NCI-H2227 (cell line): ENCODE measurements around the gene GALK1.
"Not testable (repeated sequence)": the region's sequence is repeated elsewhere in the genome, so short reads cannot be mapped to it uniquely, and the experiment has no call there.

ENCODE experiments used
- DNase-seq: peaks from one replicate; lab custom pipeline; 2025; ENCODE audit not compliant: unreplicated experiment; lab: John Stamatoyannopoulos, UW

The GALK1 gene

DNA sequence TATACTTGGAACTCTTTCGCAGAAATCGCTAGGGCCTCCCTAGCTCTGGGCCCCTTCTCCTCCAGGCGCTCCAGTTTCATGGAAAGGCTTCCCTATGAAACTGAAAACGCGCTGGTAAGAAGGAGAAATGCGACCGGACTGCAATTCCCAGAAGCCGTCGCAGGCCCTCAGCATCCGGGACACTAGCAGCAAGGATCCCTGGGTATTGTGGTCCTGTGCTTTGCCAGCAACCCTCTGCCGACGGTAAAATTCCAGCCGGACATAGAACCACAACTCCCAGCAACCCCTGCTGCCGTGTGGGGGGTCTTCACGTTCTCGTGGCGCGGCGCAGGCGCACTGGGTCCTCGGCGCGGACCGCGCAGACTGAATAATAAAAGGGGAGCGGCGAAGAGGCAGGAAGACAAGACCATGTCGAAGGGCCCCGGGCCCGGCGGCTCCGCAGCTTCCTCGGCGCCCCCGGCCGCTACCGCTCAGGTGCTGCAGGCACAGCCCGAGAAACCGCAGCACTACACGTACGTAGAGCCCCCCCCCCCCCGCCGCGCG, 19.6 kb upstream of the GALK1 start, which contains the start of gene UNK:
UNK (plus strand) TSS at position 334 of the 543 bp plus-strand sequence; CDS start at position 409, 75 bp downstream.
- peak; percentile 99 for DNase-seq

DNA sequence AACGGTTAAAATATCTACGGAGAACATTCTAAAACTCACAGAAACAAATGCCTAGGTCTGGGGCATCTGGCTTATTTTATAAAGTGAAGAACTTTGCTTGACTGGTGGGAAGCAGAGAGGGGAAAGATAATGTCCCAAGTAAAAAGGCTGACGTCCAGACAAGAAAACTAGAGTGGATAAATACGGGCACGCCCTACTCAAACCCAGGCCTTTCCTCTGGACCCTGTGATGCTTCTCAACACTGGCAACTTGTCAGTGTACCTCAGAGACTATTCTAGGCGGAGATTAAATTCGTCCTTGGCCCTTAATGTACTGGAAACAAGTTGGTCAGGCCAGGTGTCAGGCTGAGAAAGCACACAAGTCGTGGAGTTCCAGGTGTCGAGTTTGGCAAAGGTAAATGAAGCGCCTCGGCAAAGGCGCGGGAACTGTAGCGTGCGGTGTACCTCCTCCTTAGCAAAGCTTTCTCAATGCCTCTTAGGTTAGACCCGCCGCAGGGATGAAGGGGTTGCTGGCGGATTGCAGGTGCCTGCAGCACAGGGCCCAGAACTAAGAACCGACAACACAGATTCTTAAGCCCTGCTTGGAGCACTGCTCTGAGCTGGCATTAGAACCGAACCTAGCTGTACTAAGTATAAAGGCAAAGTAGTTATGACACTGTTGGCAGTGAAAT, 18.9 kb upstream of the GALK1 start:
- DNase-seq: peak; percentile 65

- peak; percentile 62 for DNase-seq
Measured at GRCh38 chr17:75783069-75783783, 18.2 kb upstream of the GALK1 start.

DNA sequence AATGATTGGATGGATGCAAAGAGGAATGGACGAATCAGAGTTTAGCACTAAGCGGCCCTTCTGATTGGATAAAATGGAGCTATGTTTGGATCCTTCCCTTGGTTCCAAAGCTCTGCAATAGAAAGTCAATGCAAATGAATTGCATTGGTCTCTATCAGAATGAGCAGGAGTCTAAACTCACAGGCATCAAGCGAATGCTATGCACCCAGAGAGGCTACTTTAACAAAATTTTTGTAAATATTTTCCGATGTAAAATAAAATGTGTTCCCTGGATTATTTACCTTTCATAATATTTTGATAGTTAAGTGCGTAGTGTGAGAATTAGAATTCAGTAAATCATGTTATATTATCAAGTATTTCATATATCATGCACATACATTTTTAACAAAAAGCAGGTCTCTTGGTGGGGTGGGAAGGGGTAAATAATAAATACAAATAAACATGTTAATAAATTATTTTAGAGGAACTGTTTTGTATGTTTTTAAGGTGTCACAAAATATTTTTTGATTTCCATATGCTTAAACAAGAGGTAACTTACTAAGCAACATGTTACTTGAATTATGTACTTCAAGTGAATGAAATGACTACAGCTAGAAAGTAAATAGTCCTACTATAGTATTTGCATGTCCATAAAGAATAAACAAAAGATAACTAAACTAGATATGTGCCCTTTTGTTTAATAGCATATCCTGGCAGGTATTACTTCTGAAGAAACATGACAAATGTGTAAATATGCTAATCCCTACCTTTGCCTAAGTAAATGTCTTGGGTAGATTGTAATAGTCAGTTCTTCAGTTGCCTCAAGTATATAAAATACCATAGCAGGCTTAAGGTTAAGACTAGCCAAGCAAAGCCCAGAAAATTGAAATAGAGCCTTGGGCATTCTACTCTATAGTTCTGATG, 15.2 kb upstream of the GALK1 start:
- DNase-seq: no peak

DNA sequence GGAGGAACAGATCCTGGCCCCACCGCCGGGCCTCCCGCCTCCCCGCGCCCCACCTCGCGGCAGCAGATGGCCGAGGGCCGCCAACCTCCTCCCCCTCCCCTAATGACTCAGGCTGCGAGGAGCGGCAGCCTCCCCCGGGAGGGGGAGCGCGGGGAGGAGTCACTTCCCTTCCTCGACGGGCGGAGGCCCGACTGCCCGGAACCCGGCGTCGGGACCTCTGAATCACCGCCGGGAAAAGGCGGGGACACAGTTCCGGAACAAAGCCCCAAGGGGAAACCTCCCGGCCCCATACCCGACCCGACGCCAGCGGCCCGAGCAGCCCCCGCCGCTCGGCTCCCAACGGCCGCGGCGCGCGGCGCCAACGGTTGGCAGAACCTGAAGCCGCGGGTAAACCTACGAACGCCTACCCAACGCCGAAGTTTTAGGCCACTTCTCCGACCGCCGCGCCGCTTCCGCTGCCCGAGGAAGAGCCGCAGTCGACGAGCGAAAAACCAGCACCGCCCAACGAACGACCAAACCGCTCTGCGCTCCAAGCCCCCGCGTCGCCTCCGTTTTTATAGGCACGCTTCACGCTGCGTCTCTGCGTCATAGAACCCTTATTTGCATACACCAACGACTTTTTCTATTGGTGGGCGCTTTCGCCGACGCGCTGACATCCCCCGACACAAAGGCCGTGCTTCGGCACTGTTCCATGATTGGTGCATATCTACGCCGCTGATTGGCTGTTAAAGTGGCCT, 14.4 kb upstream of the GALK1 start:
- DNase-seq: peak; percentile 99

- DNase-seq: no peak
Measured at GRCh38 chr17:75778861-75779249, 13.9 kb upstream of the GALK1 start.

- not testable (repeated sequence) for DNase-seq
Measured at GRCh38 chr17:75778066-75778860, 13.3 kb upstream of the GALK1 start.

DNA sequence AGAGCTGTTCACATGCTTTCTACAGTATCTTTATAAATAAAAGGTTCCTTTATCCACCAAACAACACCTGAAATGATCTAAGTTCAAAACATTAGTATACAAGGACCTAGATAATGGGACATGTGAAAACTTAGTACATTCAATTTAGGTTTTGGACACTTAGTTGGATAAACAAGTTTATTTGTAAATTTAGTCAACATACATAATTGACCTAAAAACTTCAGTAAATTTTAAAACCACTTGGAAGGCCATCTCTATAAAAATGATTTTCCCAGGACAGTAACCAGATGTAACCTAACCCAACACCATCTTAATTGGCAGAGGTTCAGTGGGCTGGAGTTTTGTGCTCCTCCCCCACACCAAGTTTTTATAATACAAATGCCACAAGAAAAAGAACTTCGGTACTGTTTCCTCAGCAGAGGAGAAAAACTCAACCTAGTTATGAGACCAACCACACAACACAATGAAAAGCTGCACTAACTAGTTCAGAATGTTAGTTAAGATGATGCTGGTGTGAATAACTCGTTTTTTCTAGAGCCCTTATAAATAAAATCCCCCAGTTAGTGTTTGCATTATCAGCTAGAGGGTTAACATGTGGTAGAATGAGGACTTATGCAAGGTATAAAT, 12.4 kb upstream of the GALK1 start:
- DNase-seq: no peak

DNA sequence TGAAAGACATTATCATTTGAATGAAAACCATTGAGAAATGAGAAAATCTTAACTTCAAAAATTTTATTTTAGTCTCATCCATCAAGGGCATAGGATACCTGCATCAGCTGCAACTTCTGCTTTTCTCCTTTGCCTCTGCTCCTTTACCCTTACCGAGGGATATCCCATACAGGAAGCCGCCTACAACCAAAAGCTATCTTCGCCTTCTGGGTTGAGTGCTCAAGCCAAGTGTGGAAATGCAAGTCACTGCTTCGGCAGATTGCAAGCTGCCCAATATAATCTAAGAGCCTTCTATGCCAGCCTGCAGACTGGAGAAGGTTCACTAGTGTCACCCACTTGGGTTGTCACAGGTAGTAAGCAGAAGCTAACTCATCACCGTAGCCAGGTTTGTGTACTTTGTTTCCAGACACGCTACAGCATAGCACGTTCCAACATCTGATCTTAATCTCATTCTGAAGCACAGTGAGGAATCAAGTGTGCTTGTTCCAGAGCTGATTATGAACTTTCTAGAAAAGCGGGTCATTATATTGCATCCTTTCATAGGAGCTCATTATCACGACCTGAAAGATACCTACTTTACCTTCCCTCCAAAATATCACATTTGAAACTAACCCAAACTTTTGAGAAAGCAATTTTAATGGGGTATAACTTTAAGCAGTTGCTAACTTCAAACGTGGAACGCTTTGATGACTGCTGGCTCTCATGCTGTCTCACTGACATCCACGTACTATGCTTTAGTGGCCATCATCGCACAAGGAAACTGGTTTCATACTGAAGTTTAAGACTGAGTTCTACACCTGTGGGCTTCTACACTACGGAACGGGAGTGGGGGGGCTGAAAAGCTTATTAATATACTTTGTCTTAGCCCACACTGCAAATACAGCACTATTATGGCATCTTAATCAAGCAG, 11.6 kb upstream of the GALK1 start:
- DNase-seq: no peak

GRCh38 chr17:75774991-75775668, 10.1 kb upstream of the GALK1 start:
- peak; percentile 30 for DNase-seq

DNA sequence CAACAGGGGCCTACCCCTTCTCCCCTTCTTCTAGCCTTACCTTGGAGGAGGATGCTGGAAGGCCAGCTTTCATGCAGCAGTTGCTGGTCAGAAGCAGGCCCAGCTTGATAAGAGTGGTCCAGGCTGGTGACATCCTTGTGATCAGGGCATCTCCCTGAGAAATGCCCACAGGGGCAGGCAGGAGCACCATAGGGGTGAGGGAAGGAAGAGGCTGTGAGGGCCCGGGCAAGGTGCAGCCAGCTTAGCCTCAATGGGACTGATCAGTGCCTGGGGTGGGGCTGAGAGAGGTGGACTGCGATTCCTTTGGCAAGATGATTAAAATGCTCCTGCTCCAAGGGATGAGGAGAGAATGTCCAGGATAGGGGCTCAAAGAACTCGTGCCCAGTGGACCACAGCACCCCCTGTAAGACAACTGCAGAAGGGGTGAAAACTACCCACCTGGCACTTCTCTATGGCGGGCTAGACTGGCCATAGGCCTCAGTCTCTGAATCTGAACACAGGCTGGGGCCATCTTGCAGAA, 9.5 kb upstream of the GALK1 start:
- no peak for DNase-seq

GRCh38 chr17:75773808-75774470, 8.9 kb upstream of the GALK1 start:
- no peak for DNase-seq

DNA sequence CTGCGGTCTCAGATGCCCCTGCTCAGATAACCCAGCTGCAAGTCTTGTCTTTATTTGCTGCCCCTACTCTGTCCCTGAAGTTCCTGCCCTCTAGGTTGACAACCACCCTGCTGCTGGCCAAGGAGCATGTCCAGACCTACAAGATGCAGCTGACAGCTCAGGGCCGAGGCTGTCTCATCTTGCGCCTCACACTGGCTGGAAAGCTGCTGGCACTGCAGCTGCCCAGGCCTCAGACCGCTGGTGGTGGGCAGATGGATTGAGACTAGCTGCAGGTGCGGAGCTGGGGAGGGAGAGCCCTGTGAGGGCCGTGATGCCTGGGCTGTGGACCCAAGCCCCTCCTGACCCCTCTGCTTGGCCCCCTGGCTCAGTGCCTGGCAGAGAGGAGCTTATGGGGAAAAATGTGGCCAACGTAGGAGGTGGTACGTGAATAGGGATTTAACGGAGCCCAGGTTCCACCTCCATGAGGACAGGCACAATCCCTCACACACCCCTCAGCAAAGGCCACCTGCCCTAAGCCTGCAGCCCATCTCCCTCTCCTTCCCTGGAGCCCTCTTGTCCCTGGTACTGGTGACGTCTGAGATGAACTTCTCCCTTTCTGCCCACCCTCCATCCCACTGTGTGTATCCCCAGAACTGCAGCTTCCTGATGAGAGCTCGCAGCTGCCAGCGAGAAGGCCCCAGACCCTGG, 8.3 kb upstream of the GALK1 start:
- DNase-seq: no peak

- no peak for DNase-seq
Measured at GRCh38 chr17:75771334-75772281, 6.6 kb upstream of the GALK1 start.

DNA sequence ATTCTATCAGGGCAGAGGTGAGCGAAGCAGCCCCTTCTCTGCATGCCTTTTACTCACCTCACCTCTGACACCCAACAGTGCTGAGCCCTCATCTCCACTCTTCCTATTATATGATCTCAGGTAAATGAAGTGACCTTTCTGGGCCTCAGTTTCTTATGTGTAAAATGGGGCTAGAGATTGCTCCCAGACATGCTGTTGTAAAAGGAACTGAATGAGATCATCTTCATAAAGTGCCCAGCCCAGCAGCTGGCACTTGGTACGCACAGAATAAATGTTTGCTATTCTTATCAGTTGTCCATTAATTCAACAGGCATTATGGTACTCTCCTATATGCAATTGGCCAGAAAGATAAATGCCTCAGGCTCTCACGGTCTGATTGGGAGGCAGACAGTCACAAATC, 4.5 kb upstream of the GALK1 start:
- no peak for DNase-seq
